AG10803 (cell line): ENCODE results near the gene ARMH4.
A peak's percentile ranks its signal among the peaks of the same experiment; 100 is the strongest.

Experiments used
- DNase-seq: peaks from one replicate; pipeline ENCODE4 v3.0.0; 2010; ENCODE audit warnings: low read depth
- H3K4me3 ChIP-seq: 2 replicates; pipeline ENCODE4 v1.5.1; 2011; ENCODE audit warnings: mild to moderate bottlenecking, low read length, control low read depth
- CTCF ChIP-seq: conservative IDR thresholded peaks from 2 replicates; pipeline ENCODE4 v1.5.1; 2011; ENCODE audit warnings: mild to moderate bottlenecking, low read length, control low read depth, inconsistent platforms

The ARMH4 gene

GRCh38 chr14:57987051-57987450 lies 165.0 kb downstream of the ARMH4 start:
- peak; percentile 25 for DNase-seq
- TF ChIP-seq CTCF = no peak
- H3K4me3 ChIP-seq = no peak overlapping the region

GRCh38 chr14:57982804-57983634 lies 169.0 kb downstream of the ARMH4 start:
- no peak for TF ChIP-seq CTCF
- no peak for DNase-seq
- H3K4me3 ChIP-seq = no peak overlapping the region

- H3K4me3 ChIP-seq = no peak overlapping the region
- DNase-seq = no peak
- no peak for TF ChIP-seq CTCF
These were observed 170.0 kb downstream of the ARMH4 start for GRCh38 chr14:57981817-57982560.

- TF ChIP-seq CTCF = no peak
- DNase-seq = no peak
- H3K4me3 ChIP-seq = no peak overlapping the region
These were observed 172.5 kb downstream of the ARMH4 start for GRCh38 chr14:57979376-57980048.

GRCh38 chr14:57976701-57977100 lies 175.3 kb downstream of the ARMH4 start:
- H3K4me3 ChIP-seq = no peak overlapping the region
- no peak for TF ChIP-seq CTCF
- DNase-seq = no peak

- DNase-seq = no peak
- no peak for TF ChIP-seq CTCF
- no peak overlapping the region for H3K4me3 ChIP-seq
These were observed 177.1 kb downstream of the ARMH4 start for GRCh38 chr14:57974896-57975295.
